Parathyroid adenoma (tissue), 2 donors: ENCODE results near the gene POLE.

Experiments used
- H2AFZ ChIP-seq: fragments of 300-600 bp; sonication (generic); one replicate; pipeline ENCODE4 v1.7.0; 2017; ENCODE audit warnings: antibody characterized with exemption, mild to moderate bottlenecking
- H3K27ac ChIP-seq: fragments of 300-600 bp; sonication (generic); one replicate; pipeline ENCODE4 v1.7.0; 2017
- H3K27me3 ChIP-seq: fragments of 300-600 bp; sonication (generic); one replicate; pipeline ENCODE4 v1.7.0; 2017; ENCODE audit warnings: low read length; ENCODE audit not compliant: control insufficient read depth, insufficient read depth
- H3K36me3 ChIP-seq: fragments of 300-600 bp; sonication (generic); one replicate; pipeline ENCODE4 v1.7.0; 2017; ENCODE audit warnings: low read length; ENCODE audit not compliant: control insufficient read depth, insufficient read depth
- H3K4me1 ChIP-seq: fragments of 300-600 bp; sonication (generic); one replicate; pipeline ENCODE4 v1.7.0; 2017; ENCODE audit warnings: control low read depth
- H3K4me2 ChIP-seq: fragments of 300-600 bp; sonication (generic); one replicate; pipeline ENCODE4 v1.7.0; 2017; ENCODE audit warnings: low read length
- H3K4me3 ChIP-seq: fragments of 300-600 bp; sonication (generic); one replicate; pipeline ENCODE4 v1.7.0; 2017; ENCODE audit warnings: low read depth, low read length
- H3K79me2 ChIP-seq: fragments of 300-600 bp; sonication (generic); one replicate; pipeline ENCODE4 v1.7.0; 2017; ENCODE audit warnings: control low read depth
- H3K9ac ChIP-seq: fragments of 300-600 bp; sonication (generic); one replicate; pipeline ENCODE4 v1.7.0; 2017; ENCODE audit warnings: mild to moderate bottlenecking
- H3K9me3 ChIP-seq: fragments of 300-600 bp; sonication (generic); one replicate; pipeline ENCODE4 v1.7.0; 2017; ENCODE audit warnings: low read length; ENCODE audit not compliant: control insufficient read depth
- TF ChIP-seq, protein P1 (sequence below): fragments of 300-600 bp; sonication (generic); IDR thresholded peaks from one replicate; pipeline ENCODE4 v1.7.0; 2017; ENCODE audit warnings: antibody characterized with exemption, mild to moderate bottlenecking
- donor health status: primary hyperparathyroidism.

Gene POLE

DNA sequence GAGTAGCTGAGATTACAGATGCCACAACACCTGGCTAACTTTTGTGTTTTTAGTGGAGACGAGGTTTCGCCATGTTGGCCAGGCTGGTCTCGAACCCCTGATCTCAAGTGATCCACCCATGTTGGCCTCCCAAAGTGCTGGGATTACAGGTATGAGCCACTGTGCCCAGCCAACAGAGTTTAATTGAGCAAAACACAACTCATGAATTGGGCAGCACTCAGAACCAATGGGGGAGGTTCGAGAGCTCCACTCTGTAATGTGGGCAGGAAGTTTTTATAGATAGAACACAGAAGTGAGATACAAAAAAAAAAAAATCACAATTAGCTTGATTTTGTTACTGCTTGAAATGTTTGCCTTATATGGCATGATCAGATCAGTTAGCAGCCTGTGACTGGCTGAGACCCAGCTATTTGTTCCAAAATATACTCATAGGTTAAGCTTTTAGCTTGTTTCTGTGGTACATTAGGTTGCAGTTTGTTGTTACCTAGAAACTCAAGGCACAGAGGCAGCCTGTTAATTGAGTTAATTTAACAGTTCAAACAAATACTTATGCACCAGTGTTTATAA lies 69.9 kb downstream of the POLE start:
- Histone ChIP-seq H3K36me3 (no peaks in the 10 kb centered on the region), H2AFZ (no peak overlapping the region), H3K4me2 (no peak overlapping the region), H3K4me1 (no peaks in the 10 kb centered on the region), H3K9me3 (no peaks in the 10 kb centered on the region), H3K27ac (no peak overlapping the region), H3K79me2 (no peaks in the 10 kb centered on the region), H3K4me3 (no peak overlapping the region), H3K27me3 (no peaks in the 10 kb centered on the region), H3K9ac (no peak overlapping the region)
- TF ChIP-seq, protein P1, sequence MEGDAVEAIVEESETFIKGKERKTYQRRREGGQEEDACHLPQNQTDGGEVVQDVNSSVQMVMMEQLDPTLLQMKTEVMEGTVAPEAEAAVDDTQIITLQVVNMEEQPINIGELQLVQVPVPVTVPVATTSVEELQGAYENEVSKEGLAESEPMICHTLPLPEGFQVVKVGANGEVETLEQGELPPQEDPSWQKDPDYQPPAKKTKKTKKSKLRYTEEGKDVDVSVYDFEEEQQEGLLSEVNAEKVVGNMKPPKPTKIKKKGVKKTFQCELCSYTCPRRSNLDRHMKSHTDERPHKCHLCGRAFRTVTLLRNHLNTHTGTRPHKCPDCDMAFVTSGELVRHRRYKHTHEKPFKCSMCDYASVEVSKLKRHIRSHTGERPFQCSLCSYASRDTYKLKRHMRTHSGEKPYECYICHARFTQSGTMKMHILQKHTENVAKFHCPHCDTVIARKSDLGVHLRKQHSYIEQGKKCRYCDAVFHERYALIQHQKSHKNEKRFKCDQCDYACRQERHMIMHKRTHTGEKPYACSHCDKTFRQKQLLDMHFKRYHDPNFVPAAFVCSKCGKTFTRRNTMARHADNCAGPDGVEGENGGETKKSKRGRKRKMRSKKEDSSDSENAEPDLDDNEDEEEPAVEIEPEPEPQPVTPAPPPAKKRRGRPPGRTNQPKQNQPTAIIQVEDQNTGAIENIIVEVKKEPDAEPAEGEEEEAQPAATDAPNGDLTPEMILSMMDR, result no peak

DNA sequence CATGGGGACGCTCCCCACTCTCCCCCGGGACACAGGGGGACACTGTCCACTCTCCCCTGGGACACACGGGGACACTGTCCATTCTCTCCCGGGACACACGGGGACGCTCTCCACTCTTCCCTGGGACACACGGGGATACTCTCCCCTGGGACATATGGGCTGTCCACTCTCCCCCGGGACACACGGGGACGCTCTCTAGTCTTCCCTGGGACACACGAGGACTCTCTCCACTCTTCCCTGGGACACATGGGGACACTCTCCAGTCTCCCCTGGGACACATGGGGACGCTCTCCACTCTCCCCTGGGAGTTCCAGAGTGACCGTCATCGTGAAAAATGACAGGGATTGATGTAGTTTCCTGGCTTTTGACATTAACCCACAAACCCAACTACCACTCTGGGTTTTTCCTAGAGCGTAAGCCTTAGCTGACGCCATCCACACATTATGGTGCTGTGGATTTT lies 71.5 kb downstream of the POLE start:
- Histone ChIP-seq H3K27ac (no peak overlapping the region), H2AFZ (no peak overlapping the region), H3K9me3 (no peaks in the 10 kb centered on the region), H3K9ac (no peak overlapping the region), H3K4me1 (no peaks in the 10 kb centered on the region), H3K4me3 (no peak overlapping the region), H3K4me2 (no peak overlapping the region), H3K27me3 (no peaks in the 10 kb centered on the region), H3K36me3 (no peaks in the 10 kb centered on the region), H3K79me2 (no peaks in the 10 kb centered on the region)
- TF ChIP-seq, protein P1, result no peak

DNA sequence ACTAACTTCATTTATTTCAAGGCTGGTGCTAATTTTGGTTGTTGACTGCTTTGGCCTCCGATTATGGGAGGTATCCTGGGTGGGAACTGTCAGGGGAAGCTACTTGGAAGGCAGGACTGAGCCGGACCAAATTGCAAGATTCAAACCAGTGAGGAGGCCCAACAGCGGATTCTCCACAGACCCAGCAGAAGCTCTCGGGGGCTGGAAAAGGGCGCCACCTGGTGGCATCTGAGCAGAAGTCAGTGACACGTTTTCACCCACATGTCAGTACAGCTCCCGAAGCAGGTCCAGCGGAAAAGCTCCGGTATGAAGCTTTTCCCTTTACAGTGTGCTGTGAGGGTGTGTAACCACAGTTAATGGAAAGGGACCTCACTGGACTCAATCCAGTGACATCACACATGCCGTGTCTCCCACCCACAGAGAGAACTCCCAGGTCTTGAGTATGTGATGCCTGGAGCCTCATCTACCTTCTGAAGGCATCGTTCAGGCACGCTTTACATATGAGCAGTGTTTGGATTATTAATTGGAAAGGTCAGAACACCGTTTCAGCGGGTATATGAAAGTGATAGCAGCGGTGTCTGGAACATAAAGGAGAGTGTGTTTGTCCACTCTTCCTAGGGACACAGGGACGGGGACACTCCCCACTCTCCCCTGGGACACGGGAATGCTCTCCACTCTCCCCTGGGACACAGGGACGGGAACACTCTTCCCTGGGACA lies 72.1 kb downstream of the POLE start:
- Histone ChIP-seq H3K27me3 (no peaks in the 10 kb centered on the region), H3K79me2 (no peaks in the 10 kb centered on the region), H3K4me1 (no peaks in the 10 kb centered on the region), H3K27ac (no peak overlapping the region), H3K4me3 (no peak overlapping the region), H3K4me2 (no peak overlapping the region), H3K36me3 (no peaks in the 10 kb centered on the region), H3K9ac (no peak overlapping the region), H2AFZ (no peak overlapping the region), H3K9me3 (no peaks in the 10 kb centered on the region)
- TF ChIP-seq, protein P1, result peak; percentile 89

DNA sequence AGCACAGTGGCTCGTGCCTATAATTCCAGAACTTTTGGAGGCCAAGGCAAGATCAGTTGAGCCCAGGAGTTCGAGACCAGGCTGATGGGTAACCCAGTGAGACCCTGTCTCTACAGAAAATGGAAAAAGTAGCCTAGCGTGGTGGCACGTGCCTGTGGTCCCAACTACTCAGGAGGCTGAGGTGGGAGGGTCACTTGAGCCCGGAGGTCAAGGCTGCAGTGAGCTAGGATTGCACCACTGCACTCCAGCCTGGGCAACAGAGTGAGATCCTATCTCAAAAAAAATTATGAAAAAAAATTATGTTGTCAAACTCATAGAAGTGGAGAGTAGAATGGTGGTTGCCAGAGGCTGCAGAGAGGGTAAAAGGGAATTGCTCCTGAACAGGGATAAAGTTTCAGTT lies 73.1 kb downstream of the POLE start:
- no peak overlapping the region for H2AFZ ChIP-seq
- no peak overlapping the region for H3K27ac ChIP-seq
- H3K9me3 ChIP-seq, result no peaks in the 10 kb centered on the region
- no peaks in the 10 kb centered on the region for H3K27me3 ChIP-seq
- H3K4me3 ChIP-seq, result no peak overlapping the region
- TF ChIP-seq, protein P1, result no peak
- H3K36me3 ChIP-seq, result no peaks in the 10 kb centered on the region
- H3K9ac ChIP-seq, result no peak overlapping the region
- no peaks in the 10 kb centered on the region for H3K79me2 ChIP-seq
- H3K4me2 ChIP-seq, result no peak overlapping the region
- no peaks in the 10 kb centered on the region for H3K4me1 ChIP-seq

DNA sequence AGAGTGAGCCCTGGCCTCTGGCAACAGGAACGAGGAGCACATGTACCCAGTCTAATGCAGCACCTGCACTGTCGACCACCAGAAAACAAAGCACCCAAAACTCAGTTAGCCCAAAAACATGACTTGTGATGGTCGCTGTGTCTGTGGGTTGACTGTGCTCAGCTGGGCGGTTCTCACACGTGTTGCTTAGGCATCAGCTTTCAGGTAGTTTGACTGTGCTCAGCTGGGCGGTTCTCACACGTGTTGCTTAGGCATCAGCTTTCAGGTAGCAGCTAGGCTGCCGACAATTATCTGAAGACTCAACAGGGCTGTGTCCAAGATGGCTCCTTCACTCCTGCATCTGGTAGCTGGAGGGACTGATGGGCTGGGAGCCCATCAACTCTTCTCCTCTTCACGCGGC lies 75.5 kb downstream of the POLE start:
- TF ChIP-seq, protein P1, result no peak
- no peaks in the 10 kb centered on the region for H3K4me1 ChIP-seq
- H3K9ac ChIP-seq, result no peak overlapping the region
- no peak overlapping the region for H2AFZ ChIP-seq
- no peak overlapping the region for H3K4me2 ChIP-seq
- no peak overlapping the region for H3K4me3 ChIP-seq
- H3K79me2 ChIP-seq, result no peaks in the 10 kb centered on the region
- H3K36me3 ChIP-seq, result no peaks in the 10 kb centered on the region
- no peak overlapping the region for H3K27ac ChIP-seq
- no peaks in the 10 kb centered on the region for H3K27me3 ChIP-seq
- H3K9me3 ChIP-seq, result no peaks in the 10 kb centered on the region
